Neuronal stem cell (in vitro differentiated cells): ENCODE measurements around the gene ETS1.
A peak's percentile ranks its signal among the peaks of the same experiment; 100 is the strongest.

Experiments
- DNase-seq: peaks from one replicate; pipeline ENCODE4 v3.0.0-alpha.2; 2013; ENCODE audit warnings: low spot score
- H2AFZ ChIP-seq: one replicate; pipeline ENCODE4 v1.6.1; 2013; ENCODE audit warnings: mild to moderate bottlenecking, low read length, inconsistent platforms
- H2AK5ac ChIP-seq: 2 replicates; pipeline ENCODE4 v1.6.1; 2013; ENCODE audit warnings: low read depth, mild to moderate bottlenecking, inconsistent platforms, low read length, moderate library complexity, mixed read lengths
- H2BK120ac ChIP-seq: 2 replicates; pipeline ENCODE4 v1.6.1; 2013; ENCODE audit warnings: low read depth, mild to moderate bottlenecking, inconsistent platforms, low read length, moderate library complexity, mixed read lengths
- H2BK12ac ChIP-seq: one replicate; pipeline ENCODE4 v1.6.1; 2013; ENCODE audit warnings: low read length, inconsistent platforms
- H2BK15ac ChIP-seq: 2 replicates; pipeline ENCODE4 v1.6.1; 2013; ENCODE audit warnings: mild to moderate bottlenecking, low read length, inconsistent platforms, mixed read lengths
- H2BK5ac ChIP-seq: one replicate; pipeline ENCODE4 v1.6.1; 2013; ENCODE audit warnings: inconsistent platforms, mild to moderate bottlenecking, low read length, moderate library complexity
- H3K14ac ChIP-seq: one replicate; pipeline ENCODE4 v1.6.1; 2013; ENCODE audit warnings: low read length, inconsistent platforms
- H3K18ac ChIP-seq: 2 replicates; pipeline ENCODE4 v1.6.1; 2013; ENCODE audit warnings: low read length, inconsistent platforms
- H3K23ac ChIP-seq: 2 replicates; pipeline ENCODE4 v1.6.1; 2013; ENCODE audit warnings: low read depth, mild to moderate bottlenecking, mixed read lengths, low read length, inconsistent platforms; ENCODE audit not compliant: poor library complexity
- H3K27ac ChIP-seq: replicated peaks from 3 replicates; pipeline ENCODE4 v1.5.1; 2013; ENCODE audit warnings: low read length, inconsistent platforms
- H3K27me3 ChIP-seq, 3 experiments: 2 replicates each; pipeline ENCODE4 v1.6.1; 2013; ENCODE audit warnings: low read length in 3 of 3, mild to moderate bottlenecking in 2 of 3, inconsistent platforms in 1 of 3, low read depth in 1 of 3, mixed read lengths in 1 of 3, moderate library complexity in 1 of 3; ENCODE audit not compliant: control insufficient read depth in 3 of 3, insufficient read depth in 3 of 3
- H3K36me3 ChIP-seq, 2 donors: replicated peaks in 1 of 2; 2 replicates each; pipeline ENCODE4 v1.6.1; 2013; ENCODE audit warnings: low read length in 2 of 2; ENCODE audit not compliant: control insufficient read depth in 2 of 2, insufficient read depth in 2 of 2
- H3K4ac ChIP-seq: 2 replicates; pipeline ENCODE4 v1.6.1; 2013; ENCODE audit warnings: inconsistent platforms, mild to moderate bottlenecking, low read length, moderate library complexity
- H3K4me1 ChIP-seq, 2 donors: 1 replicate in 1 of 2; 2 replicates in 1 of 2; pipeline ENCODE4 v1.6.1; 2013; ENCODE audit warnings: low read length in 2 of 2, low read depth in 1 of 2; ENCODE audit not compliant: control insufficient read depth in 2 of 2, insufficient read depth in 1 of 2
- H3K4me2 ChIP-seq: one replicate; pipeline ENCODE4 v1.6.1; 2013; ENCODE audit warnings: mild to moderate bottlenecking, low read length, inconsistent platforms; ENCODE audit not compliant: insufficient read depth, poor library complexity, severe bottlenecking
- H3K4me3 ChIP-seq, 2 donors: 2 replicates each; pipeline ENCODE4 v1.5.1; 2013; ENCODE audit warnings: low read length in 2 of 2, mild to moderate bottlenecking in 2 of 2, inconsistent platforms in 1 of 2, moderate library complexity in 1 of 2
- H3K79me1 ChIP-seq: one replicate; pipeline ENCODE4 v1.6.1; 2013; ENCODE audit warnings: low read depth, mild to moderate bottlenecking, inconsistent platforms, low read length, moderate library complexity
- H3K9ac ChIP-seq: one replicate; pipeline ENCODE4 v1.6.1; 2013; ENCODE audit warnings: mild to moderate bottlenecking, low read depth, low read length, inconsistent platforms; ENCODE audit not compliant: poor library complexity
- H3K9me3 ChIP-seq, 2 donors: replicated peaks in 1 of 2; 2 replicates each; pipeline versions ENCODE3 to v1.6.1; 2013; ENCODE audit warnings: low read length in 2 of 2, mild to moderate bottlenecking in 2 of 2, inconsistent platforms in 1 of 2, low read depth in 1 of 2, mixed read lengths in 1 of 2, moderate library complexity in 1 of 2; ENCODE audit not compliant: control insufficient read depth in 2 of 2, insufficient read depth in 1 of 2
- H4K8ac ChIP-seq: one replicate; pipeline ENCODE4 v1.6.1; 2013; ENCODE audit warnings: low read depth, mild to moderate bottlenecking, inconsistent platforms, low read length, moderate library complexity
- H4K91ac ChIP-seq: one replicate; pipeline ENCODE4 v1.6.1; 2013; ENCODE audit warnings: low read length, low read depth, mild to moderate bottlenecking, inconsistent platforms; ENCODE audit not compliant: poor library complexity
- WGBS, 2 donors: extraction: QIAGEN DNeasy Blood & Tissue Kit; methylation state at CpG; one replicate each; pipeline ENCODE4 v1.1.7; 2013; ENCODE audit warnings: missing lambda C conversion rate in 2 of 2, mixed read lengths in 1 of 2; ENCODE audit not compliant: insufficient read length in 2 of 2, insufficient replicate concordance in 1 of 2; ENCODE audit errors: extremely low coverage in 2 of 2; 5-methylcytosine and 5-hydroxymethylcytosine counted together

Gene ETS1

GRCh38 chr11:128607819-128608218 is 20.5 kb upstream of the ETS1 start:
- Histone ChIP-seq H3K18ac (no peak overlapping the region), H3K4me1 (peaks cover 4% of the 10 kb centered on the region in 2 donors), H2AFZ (no peak overlapping the region), H3K14ac (no peak overlapping the region), H2AK5ac (no peak overlapping the region), H3K27ac (no peak overlapping the region), H3K9me3 (no peaks in the 10 kb centered on the region), H3K4me3 (no peak overlapping the region), H3K4ac (no peak overlapping the region), H3K23ac (no peak overlapping the region), H3K9ac (no peak overlapping the region), H3K36me3 (no peaks in the 10 kb centered on the region), H2BK15ac (no peak overlapping the region), H3K4me2 (no peak overlapping the region), H2BK120ac (no peak overlapping the region), H3K27me3 (no peaks in the 10 kb centered on the region), H4K8ac (no peak overlapping the region), H3K79me1 (no peaks in the 10 kb centered on the region), H4K91ac (no peak overlapping the region), H2BK12ac (no peak overlapping the region), H2BK5ac (no peak overlapping the region)
- WGBS, 2 donors, result no CpG with 5 or more reads among the region's 5 CpGs
- DNase-seq, result no peak

- Histone ChIP-seq H3K9ac (no peak overlapping the region), H2BK5ac (no peak overlapping the region), H3K36me3 (no peaks in the 10 kb centered on the region), H2BK15ac (no peak overlapping the region), H3K4ac (no peak overlapping the region), H3K4me1 (peaks cover 2 to 4% of the 10 kb centered on the region in 2 donors), H3K27ac (no peak overlapping the region), H3K23ac (no peak overlapping the region), H2BK12ac (no peak overlapping the region), H3K18ac (no peak overlapping the region), H2BK120ac (no peak overlapping the region), H4K8ac (no peak overlapping the region), H3K4me2 (no peak overlapping the region), H3K4me3 (no peak overlapping the region), H3K79me1 (no peaks in the 10 kb centered on the region), H2AFZ (peak overlapping the region; percentile 65), H3K14ac (no peak overlapping the region), H3K27me3 (no peaks in the 10 kb centered on the region), H3K9me3 (no peaks in the 10 kb centered on the region), H2AK5ac (no peak overlapping the region), H4K91ac (no peak overlapping the region)
- no CpG with 5 or more reads among the region's 5 CpGs for WGBS, 2 donors
- DNase-seq, result no peak
These were observed 17.4 kb upstream of the ETS1 start for GRCh38 chr11:128604723-128605122.

- Histone ChIP-seq H3K79me1 (no peaks in the 10 kb centered on the region), H2BK15ac (no peak overlapping the region), H3K4me2 (no peak overlapping the region), H2BK5ac (no peak overlapping the region), H3K14ac (no peak overlapping the region), H3K18ac (no peak overlapping the region), H3K27ac (no peak overlapping the region), H3K4me1 (peaks cover 2 to 4% of the 10 kb centered on the region in 2 donors), H2BK120ac (no peak overlapping the region), H4K8ac (no peak overlapping the region), H3K36me3 (no peaks in the 10 kb centered on the region), H3K4me3 (no peak overlapping the region), H3K23ac (no peak overlapping the region), H3K9me3 (no peaks in the 10 kb centered on the region), H2AK5ac (no peak overlapping the region), H3K4ac (no peak overlapping the region), H4K91ac (no peak overlapping the region), H2BK12ac (no peak overlapping the region), H3K27me3 (no peaks in the 10 kb centered on the region), H2AFZ (no peak overlapping the region), H3K9ac (no peak overlapping the region)
- no peak for DNase-seq
- WGBS, 2 donors, result no CpG with 5 or more reads among the region's 5 CpGs
These were observed 16.5 kb upstream of the ETS1 start for GRCh38 chr11:128603752-128604414.

- H4K91ac ChIP-seq, result no peak overlapping the region
- no peaks in the 10 kb centered on the region for H3K36me3 ChIP-seq
- H3K4ac ChIP-seq, result no peak overlapping the region
- no peak overlapping the region for H3K4me2 ChIP-seq
- H3K14ac ChIP-seq, result no peak overlapping the region
- peaks cover 2 to 4% of the 10 kb centered on the region in 2 donors for H3K4me1 ChIP-seq
- H4K8ac ChIP-seq, result no peak overlapping the region
- no peak for DNase-seq
- H2BK120ac ChIP-seq, result no peak overlapping the region
- H3K79me1 ChIP-seq, result no peaks in the 10 kb centered on the region
- H3K9me3 ChIP-seq, result no peaks in the 10 kb centered on the region
- H2BK15ac ChIP-seq, result no peak overlapping the region
- H2BK5ac ChIP-seq, result no peak overlapping the region
- H2BK12ac ChIP-seq, result no peak overlapping the region
- H2AFZ ChIP-seq, result no peak overlapping the region
- H3K23ac ChIP-seq, result no peak overlapping the region
- no peak overlapping the region for H3K4me3 ChIP-seq
- no peak overlapping the region for H2AK5ac ChIP-seq
- no peak overlapping the region for H3K9ac ChIP-seq
- H3K18ac ChIP-seq, result peak overlapping the region; percentile 18
- no CpG with 5 or more reads among the region's 3 CpGs for WGBS, 2 donors
- H3K27ac ChIP-seq, result no peak overlapping the region
- H3K27me3 ChIP-seq, result no peaks in the 10 kb centered on the region
These were observed 15.8 kb upstream of the ETS1 start for GRCh38 chr11:128603003-128603696.
